ENCODE results near the gene XAB2.

DNA sequence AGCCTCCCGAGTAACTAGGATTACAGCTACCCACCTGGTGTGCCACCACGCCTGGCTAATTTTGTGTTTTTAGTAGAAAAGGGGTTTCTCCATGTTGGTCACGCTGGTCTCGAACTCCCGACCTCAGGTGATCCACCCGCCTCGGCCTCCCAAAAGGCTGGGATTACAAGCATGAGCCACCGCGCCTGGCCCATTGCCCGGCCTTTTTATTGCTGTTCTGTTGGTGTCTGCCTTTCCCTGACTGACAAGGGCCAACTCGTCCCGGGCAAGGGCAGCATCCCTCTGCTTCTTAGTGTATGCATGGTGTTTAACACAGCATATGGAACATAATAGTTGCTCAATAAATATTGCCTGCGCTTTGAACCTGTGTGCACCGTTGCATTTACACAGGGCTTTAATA, 33.3 kb upstream of the XAB2 start:
- TF ChIP-seq, protein P1, sequence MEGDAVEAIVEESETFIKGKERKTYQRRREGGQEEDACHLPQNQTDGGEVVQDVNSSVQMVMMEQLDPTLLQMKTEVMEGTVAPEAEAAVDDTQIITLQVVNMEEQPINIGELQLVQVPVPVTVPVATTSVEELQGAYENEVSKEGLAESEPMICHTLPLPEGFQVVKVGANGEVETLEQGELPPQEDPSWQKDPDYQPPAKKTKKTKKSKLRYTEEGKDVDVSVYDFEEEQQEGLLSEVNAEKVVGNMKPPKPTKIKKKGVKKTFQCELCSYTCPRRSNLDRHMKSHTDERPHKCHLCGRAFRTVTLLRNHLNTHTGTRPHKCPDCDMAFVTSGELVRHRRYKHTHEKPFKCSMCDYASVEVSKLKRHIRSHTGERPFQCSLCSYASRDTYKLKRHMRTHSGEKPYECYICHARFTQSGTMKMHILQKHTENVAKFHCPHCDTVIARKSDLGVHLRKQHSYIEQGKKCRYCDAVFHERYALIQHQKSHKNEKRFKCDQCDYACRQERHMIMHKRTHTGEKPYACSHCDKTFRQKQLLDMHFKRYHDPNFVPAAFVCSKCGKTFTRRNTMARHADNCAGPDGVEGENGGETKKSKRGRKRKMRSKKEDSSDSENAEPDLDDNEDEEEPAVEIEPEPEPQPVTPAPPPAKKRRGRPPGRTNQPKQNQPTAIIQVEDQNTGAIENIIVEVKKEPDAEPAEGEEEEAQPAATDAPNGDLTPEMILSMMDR (IDR thresholded peaks at IDR 0.05) = no peak
- TF ChIP-seq POLR2AphosphoS5 (IDR thresholded peaks at IDR 0.05) = no peak
